ENCODE measurements around the gene NCBP3.

The NCBP3 gene, protein sequence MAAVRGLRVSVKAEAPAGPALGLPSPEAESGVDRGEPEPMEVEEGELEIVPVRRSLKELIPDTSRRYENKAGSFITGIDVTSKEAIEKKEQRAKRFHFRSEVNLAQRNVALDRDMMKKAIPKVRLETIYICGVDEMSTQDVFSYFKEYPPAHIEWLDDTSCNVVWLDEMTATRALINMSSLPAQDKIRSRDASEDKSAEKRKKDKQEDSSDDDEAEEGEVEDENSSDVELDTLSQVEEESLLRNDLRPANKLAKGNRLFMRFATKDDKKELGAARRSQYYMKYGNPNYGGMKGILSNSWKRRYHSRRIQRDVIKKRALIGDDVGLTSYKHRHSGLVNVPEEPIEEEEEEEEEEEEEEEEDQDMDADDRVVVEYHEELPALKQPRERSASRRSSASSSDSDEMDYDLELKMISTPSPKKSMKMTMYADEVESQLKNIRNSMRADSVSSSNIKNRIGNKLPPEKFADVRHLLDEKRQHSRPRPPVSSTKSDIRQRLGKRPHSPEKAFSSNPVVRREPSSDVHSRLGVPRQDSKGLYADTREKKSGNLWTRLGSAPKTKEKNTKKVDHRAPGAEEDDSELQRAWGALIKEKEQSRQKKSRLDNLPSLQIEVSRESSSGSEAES

DNA sequence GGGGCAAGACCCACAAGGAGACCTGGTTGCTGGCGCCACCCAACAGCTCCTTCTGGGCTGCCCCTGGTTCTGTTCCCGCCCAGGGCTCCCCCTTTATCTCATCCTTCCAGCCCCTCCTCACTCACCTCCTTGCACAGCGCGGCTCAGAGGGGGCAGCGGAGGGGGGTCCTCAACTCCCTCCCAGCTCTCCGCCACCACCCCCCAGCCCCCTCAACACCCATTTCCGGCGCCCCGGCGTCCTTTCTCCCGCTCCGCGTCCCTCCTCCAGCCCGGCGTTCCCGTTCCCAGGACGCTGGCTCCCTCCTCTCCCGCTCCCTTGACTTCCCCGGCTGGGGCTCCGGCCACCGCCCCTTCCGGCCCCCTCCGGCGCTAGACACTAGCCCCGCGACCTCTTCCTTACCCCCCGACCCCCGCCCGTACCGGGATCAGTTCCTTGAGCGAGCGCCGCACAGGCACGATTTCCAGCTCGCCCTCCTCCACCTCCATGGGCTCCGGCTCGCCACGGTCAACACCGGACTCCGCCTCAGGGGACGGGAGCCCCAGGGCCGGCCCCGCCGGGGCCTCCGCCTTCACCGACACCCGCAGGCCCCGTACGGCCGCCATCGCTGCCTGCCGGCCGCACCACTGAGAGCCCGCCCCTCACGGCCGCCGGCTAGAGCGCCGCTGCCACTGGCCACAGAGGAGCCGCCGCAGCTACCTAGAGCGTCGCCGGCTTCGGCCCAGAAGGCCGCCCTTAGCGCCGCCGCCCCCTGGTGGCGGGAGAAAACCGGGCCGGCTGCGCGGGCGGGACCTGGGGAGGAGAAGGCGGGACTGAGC, at the start of gene NCBP3:
TSS of gene NCBP3 (minus strand) at position 626 of the 816 bp plus-strand sequence. CDS start at position 603, 23 bp downstream.
- DNase-seq: peak; percentile 94

DNA sequence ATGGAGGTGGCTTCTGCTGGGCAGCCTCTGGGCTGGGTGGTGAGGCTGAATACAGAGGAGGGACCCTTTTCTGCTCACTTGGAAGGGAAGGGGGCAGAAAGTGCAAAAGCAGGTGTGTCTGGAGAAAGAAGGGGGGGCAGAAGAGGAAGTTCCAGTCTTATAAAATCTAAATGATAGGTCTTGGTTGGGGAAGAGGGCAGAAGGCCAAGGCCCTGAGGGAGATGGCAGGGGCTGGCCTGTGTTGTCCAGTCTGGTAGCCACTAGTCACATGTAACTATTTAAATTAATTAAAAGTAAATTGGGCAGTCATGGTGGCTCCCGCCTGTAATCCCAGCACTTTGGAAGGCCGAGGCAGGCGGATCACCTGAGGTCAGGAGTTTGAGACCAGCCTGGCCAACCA, 49.3 kb upstream of the NCBP3 start:
- no peak for DNase-seq

DNA sequence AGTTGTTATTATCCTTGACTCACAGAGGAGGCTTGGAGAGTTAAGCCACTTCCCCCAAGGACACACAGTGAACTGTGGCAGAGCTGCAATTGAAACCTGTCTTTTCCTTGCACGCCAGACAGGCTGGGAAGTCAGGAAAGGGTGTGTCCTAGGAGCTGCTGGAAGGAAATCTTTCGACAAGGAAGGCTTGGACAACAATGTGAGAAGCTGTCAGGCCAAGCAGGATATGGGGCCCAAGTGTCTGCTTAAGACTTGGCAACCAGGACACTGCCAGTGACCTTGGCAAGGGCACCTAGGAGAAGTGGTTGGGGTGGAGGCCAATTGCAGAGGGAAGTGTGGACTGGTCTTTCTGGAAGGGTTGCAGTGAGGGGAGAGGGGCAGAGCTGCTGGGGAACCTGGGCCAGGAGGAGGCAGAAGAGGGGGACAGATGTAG, 48.9 kb upstream of the NCBP3 start:
- no peak for DNase-seq

DNA sequence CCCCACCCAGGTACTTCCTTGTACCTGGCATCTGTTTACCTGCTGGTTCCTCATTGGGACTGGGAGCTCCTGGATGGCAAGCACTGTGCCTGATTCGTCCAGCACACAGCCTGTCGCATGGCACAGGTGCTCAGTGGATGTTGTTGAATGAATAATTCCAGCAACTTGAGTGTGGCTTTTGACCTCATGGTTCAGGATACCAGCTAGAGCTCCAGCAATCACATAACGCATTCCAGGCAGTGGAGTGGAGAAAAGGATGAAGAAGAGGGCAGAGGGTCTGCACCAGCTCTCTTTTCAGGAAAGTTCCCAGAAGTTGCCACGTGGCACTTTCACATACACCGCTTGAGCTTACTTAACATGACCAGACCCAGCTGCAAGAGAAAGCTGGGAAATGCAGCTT, 48.1 kb upstream of the NCBP3 start:
- DNase-seq: no peak

DNA sequence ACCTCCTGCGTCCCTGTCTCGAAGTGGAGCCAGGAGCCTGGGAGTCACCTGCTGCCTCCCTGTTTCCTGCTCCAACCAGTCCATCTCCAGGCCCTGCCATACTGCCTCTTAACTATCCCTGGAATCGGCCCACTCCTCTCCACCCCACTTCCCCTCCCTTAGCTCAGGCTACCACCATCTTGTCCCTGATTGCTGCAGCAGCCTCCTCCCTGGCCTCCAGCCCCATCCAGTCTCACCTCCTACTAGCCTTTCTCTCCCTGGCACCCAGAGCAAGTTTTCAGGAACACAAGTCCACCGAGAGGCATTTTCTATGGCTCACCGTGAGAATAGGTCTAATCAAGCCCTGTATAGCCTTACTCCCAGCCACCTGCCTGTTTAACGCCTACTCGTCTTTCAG, 47.7 kb upstream of the NCBP3 start:
- no peak for DNase-seq

DNA sequence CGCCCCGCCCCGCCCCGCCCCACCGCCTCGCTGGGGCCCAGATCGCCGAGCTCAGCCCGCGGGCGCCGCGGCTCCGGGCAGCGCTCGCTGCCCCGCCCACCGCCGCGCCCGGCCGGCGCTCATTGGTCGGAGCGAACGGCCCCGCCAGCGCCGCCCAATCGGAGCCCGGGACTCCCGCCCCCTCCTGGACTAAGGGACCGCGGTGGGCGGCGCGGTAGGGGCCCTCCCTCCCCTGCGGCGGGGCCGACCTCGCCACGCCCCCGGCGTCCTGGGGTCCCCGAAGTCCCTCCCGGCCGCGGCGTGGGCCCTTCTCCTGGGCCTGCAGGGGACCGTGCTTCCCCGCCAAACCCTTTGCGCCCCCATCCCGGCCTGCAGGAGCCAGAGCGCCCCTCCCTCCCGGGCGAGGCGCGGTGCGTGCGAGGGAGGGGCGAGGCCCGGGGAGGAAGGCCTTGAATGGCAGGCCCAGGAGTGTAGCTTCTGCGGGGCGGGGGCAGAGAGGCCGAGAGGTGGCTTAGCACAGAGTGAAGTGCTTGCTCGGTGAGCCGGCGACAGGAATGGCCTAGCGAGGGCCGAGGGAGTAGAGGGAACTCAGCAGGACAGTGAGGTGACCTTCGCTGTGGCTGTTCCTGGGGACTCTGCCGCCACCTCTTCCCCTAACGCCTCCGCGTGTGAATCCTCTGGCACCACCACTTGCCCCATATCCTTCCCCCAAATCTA, 47.1 kb upstream of the NCBP3 start, which contains the start of gene CAMKK1:
TSS of gene CAMKK1 (minus strand) at position 51 of the 717 bp plus-strand sequence. CDS start 7,366 bp downstream, outside the sequence.
- peak; percentile 92 for DNase-seq

DNA sequence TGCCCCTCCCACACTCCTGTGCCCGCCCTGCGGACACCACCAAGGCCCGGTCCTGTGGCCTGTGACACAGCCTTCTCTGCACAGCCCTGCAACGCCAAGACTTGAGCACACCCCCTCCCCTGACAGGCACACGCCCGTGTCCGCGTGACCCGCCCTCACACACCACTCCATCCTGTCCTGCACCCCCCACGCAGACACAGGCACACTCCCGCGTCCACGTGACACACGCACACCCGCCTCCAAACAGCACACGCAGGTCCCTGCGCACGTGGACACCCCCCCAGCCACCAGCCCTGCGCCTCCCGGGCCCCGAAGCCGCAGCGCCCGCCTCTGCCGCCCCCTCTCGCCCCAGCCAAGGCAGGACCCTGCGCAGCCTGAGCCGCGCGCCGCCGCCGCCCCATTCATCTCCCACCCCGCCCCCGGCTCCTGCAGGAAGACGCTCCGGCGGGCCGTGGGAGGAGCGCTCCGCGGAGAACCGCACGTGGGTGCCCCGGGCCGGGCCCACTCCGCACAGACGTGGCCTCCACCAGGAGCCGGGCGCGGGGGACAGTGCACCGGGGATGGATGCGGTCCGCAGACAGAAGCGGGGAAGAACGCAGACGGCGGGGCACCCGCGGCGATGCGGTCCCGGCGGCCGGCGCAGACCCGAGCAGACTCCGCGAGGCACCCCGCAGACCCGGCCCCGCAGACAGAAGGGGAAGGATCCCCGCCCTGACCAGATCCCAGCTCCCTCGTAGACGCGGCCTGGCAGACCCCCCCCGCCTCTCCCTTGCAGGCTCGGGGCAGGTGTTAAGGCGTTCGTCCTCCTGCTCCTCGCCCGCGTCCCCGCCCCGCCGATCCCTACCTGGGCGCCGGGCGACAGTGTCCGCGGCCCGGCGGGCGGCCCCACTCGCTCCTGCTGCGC, 46.3 kb upstream of the NCBP3 start:
- DNase-seq: peak; percentile 66

DNA sequence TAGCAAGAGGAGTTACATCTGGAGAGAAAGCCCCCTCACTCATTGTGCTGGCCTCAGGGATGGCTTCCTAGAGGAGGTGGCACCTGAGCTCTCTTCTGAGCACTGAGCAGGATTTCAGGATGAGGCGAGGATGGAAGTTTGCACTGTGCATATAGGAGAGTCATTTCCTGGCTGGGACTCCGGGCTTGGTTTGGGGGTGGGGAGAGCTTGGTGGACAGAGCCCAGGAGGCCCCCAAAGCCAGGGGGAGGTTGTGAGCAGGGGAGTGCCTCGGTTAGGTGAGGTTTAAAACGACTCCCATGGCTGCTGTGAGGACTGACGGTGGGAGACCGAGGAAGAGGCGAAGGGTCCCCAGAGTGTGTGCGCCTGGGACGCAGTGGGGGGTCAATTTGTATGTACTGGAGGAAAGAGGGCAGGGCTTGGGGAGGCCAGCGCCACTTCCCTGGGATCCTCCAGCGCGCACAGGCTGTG, 45.6 kb upstream of the NCBP3 start:
- DNase-seq: no peak

DNA sequence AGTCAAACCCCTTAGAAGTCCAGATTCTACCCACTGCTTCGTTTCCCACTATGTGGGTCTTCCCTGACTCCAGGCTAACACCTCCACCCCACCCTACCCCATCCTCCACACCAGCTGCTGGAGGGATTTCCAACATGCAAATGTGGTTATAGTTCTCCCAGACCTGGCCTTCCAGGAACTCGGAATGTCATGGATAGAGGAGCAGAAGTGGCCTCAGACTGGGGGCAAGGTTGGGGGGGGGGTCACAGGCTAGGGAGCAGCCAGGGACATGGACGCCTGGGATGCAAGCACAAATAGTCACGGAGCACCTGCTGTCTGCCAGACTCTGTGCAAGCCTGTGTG, 44.8 kb upstream of the NCBP3 start:
- no peak for DNase-seq

DNA sequence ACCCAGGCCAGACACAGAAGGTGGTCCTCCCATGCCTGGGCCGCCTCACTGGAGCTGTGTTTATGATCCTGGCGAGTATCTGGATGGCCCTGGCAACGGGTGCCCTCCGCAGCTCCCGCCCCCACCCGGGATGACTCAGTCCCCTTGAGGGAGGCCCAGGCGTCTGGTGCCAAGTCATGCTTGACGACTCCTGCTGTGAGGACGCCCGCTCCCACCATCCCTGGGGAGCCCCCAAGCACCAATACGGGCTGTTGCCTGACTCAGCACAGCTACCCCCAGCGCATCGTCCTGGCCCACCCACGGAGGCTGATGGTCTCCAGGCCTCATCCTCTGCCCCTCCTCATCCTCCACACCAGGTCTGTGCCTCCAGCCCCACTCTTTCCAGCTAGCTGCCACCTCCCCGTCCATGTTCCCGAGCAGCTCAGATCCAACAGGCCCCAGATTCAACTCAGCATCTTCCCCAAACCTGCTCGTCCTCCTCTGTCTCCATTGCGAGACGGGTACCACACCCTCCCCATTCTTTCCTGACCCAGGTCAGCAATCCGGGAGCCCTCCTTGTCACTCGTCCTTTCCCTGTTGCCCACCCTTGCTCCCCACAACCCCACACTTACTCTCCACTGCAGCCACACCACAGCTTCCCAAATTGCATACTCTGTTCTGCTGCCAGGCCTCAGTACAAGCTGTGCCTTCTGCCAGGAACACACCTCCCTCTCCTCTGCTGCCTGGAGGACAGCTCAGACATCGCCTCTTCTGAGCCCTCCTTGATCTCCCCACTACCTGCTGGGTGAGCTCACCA, 44.2 kb upstream of the NCBP3 start:
- peak; percentile 53 for DNase-seq

DNA sequence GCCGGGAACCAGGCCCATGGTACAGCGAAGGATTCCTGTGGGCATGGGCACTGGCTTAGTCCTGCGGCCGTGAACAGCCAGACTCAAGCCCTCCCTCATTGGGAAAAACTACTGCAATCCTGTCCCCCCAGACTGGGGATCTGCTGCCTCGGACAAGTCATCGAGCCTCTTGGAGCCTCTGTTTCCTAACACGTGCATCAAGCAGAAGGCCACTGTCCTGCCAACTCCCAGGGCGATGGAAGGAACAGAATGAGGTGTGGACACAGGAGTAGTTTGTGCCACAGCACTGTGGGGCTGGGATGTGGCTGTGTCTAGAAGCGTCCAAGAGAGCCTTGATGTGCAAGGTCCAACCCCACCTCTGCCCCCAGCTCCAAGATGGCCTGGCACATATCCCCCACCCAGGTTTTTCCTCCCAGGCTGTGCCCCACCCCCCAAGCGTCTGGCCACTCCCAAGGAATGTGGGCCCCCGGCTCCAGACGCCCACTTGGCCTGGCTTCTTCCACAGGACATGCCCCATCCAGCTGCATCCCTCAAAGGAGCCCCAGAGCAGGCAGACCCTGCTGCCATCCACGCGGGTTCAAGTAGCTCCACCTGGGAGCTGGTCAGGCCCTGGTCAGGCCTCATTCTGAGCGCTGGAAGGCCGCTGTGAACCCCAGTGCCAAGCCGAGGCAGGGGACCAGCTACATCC, 43.4 kb upstream of the NCBP3 start:
- DNase-seq: no peak

DNA sequence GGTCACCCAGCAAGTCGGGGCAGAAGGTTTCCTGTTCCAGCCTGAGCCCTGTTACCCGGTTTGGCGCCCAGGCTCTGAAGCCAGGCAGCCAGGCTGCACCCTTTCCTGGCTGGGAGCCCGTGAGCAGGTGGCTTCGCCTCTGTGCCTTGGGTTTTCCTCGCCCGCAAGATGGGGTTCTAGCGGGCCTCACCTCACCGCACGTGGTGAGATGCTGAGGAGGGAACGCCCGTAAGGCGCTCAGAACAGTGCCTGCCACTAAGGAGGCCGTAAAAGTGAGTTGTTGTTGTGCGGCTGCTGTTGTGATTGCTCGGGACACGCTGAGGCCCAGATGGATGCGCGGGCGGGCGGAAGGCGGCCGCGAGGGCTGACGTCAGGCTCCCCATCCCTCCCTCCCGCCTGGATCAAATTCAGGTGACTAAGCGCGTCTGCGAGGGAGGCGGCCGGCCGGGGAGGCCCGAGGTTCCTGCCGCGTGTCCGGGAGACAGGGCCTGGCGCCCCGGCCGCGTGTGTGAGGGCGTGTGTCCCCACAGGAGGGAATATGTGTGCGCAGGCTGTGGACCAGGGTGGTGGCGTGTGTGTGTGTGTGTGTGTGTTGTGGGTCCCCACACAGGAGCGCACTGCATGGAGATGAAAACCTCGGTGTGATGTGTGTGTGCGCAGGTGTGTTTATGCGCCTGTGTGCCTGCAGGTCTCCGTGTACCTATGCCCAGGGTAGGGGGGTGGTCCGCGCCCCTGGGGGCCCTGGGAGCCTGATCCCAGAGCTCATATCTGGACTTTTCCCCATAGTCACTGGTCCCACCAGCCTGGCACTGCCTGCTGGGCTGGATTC, 42.5 kb upstream of the NCBP3 start:
- DNase-seq: no peak

DNA sequence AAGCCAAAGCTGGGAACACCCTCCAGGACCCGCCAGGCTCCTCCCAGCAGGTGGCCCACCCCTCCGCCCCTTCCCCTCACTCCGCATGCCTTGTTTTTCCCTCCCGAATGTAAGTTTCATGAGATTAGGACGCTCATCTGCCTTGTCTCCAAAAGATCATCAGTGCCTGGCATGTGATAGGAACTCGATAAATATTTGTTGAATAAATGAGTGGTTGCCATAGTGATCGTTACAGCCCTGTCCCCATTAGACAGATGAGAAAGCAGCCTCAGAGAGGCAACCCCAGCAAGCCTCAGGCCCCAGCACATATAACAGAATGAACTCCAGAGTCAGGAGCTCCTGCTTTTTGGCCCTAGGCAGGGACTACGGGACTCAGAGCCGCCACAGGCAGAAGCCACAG, 41.8 kb upstream of the NCBP3 start:
- no peak for DNase-seq

DNA sequence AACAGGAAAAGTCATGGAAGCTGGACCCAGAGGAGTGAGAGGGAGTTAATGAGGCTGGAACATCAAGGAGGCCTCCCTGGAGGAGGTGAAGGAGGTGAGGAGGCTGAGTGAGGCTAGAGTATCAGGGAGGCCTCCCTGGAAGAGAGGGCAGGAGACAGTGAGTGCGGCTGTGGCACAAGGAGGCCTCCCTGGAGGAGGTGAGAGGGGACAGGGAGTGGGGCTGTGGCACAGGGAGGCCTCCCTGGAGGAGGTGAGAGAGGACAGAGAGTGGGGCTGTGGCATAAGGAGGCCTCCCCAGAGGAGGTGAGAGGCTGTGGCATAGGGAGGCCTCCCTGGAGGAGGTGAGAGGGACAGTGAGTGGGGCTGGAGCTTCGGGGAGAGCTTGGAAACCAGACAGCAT, 41.3 kb upstream of the NCBP3 start:
- no peak for DNase-seq

DNA sequence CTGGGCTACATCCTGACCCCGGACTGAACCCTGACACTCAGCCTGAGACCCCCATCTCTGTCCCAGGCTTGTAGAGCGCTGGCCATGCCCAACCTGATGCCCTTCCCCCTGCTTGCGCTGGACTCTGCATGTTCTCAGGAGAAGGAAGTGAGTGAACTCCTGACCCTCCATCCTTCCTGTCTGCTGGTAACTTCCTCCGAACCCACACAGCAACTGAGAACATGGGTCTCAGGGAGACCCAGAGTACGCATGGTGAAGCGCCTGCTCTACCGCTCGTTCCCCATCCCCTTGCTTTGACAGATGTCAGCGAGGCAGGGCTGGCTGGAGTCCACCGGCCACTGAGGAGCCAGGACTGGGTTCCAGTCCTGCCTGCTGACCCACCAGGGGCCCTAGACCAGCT, 40.7 kb upstream of the NCBP3 start:
- no peak for DNase-seq

DNA sequence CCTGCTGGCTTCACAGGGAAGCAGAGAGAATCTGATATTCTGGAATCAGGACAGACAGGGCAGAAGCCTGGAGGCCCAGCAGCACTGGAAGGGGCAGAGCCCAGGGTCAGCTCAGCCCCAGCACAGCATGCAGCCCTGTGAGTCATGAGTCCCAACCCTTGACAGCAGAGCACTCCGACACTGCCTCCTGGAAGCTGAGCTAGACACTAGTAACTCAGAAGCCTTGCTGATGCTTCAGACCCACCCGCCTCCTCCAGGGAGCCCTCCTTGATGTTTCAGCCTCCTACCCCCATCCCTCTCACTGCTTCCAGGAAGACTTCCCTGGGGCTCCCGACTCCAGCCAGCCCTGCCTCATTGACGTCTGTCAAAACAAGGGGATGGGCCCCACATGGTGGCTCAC, 39.9 kb upstream of the NCBP3 start:
- DNase-seq: no peak

DNA sequence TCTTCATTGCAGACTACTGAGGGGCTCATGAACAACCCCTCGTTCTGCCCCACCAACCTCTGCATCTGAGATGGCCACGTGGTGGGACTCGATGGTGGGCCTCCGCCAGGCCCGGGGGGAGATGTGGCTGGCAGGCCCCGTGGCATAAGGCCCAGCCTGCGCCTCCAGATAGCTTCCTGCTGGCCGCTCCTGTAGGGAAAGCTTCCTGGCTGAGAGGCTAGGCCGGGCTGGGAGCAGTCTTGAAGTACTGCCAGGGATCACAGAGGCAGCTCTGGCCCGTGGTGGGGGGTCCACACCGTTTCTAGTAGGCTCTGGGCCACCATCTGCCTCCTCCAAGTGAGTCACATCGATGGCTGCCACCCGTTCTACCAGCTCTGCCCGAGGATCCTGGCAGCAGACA, 39.2 kb upstream of the NCBP3 start:
- DNase-seq: no peak

DNA sequence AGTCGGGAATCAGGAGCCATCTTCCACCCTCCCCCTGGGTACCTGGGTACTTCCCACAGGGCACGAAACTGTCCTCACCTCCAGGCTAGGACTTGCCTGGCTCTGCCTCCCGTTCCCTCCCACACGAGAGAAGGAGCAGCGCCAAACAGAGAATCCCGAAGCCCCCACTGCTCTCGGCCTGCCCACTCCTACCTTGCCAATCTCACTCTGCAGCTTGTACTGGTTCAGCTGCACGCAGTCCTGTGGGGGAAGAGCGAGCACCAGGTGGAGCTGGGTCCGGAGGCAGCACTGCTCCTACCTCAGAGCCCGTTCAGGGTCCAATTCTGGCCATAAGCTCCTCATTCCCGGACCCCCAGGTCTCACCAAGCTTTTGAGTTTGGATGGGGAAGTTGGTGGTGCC, 38.1 kb upstream of the NCBP3 start:
- DNase-seq: no peak

DNA sequence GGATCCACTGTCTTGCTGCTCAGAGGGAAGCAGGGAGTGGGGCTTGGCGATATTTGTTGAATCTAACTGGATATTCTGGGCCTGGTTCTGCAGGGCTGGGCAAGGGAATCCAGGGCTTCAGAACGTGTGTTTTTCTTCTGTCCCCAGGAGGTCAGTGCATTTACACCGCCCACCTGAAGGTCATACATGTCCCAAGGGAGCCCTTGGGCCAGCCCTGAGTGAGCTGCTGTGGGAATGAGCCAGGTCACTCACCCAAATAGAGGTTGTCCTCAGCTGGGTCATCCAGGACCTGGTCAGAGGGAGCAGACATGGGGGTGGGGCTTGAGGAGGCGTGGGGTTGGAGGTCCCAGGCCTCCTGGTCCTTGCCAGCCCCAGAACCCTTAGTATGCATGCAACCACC, 36.2 kb upstream of the NCBP3 start:
- no peak for DNase-seq

Data from stimulated activated CD8-positive, alpha-beta memory T cell treated with anti-CD3 and anti-CD28 coated beads, Interleukin-4, amount 100 ng/mL, for 48 hours (primary cell).